MM.1S (cell line): Measurements from ENCODE around the gene DARS2.
"Not testable (repeated sequence)": the region's sequence is repeated elsewhere in the genome, so short reads cannot be mapped to it uniquely, and the experiment has no call there.

Source experiments
- DNase-seq: peaks from one replicate; pipeline ENCODE4 v3.0.0-alpha.2; 2015
- H2AFZ ChIP-seq: fragments of 300-600 bp; sonication (generic); 2 replicates; pipeline ENCODE4 v1.6.0; 2016; ENCODE audit warnings: antibody characterized with exemption, low read length
- H3F3A ChIP-seq: fragments of 300-600 bp; sonication (generic); 2 replicates; pipeline ENCODE4 v1.6.1; 2016; ENCODE audit warnings: mild to moderate bottlenecking, antibody characterized with exemption, low read length, moderate library complexity, mixed read lengths; ENCODE audit not compliant: insufficient read depth
- H3K27ac ChIP-seq: fragments of 300-600 bp; sonication (generic); 2 replicates; pipeline ENCODE4 v1.5.1; 2016; ENCODE audit warnings: mild to moderate bottlenecking, low read length
- H3K27me3 ChIP-seq: fragments of 300-600 bp; sonication (generic); replicated peaks from 2 replicates; pipeline ENCODE4 v1.6.0; 2016; ENCODE audit warnings: low read length; ENCODE audit not compliant: insufficient read depth
- H3K36me3 ChIP-seq: fragments of 300-600 bp; sonication (generic); replicated peaks from 2 replicates; pipeline ENCODE4 v1.6.1; 2016; ENCODE audit warnings: mild to moderate bottlenecking, low read length, mixed read lengths; ENCODE audit not compliant: insufficient read depth
- H3K4me1 ChIP-seq: fragments of 300-600 bp; sonication (generic); 2 replicates; pipeline ENCODE4 v1.6.1; 2016; ENCODE audit warnings: low read length, mixed read lengths
- H3K4me2 ChIP-seq: fragments of 300-600 bp; sonication (generic); 2 replicates; pipeline ENCODE4 v1.6.0; 2016; ENCODE audit warnings: low read depth, low read length
- H3K4me3 ChIP-seq: fragments of 300-600 bp; sonication (generic); 2 replicates; pipeline ENCODE4 v1.5.1; 2016; ENCODE audit warnings: low read length, mixed read lengths
- H3K79me2 ChIP-seq: fragments of 300-600 bp; sonication (generic); 2 replicates; pipeline ENCODE4 v1.6.1; 2016; ENCODE audit warnings: mixed run types, low read length, mixed read lengths
- H3K9ac ChIP-seq: fragments of 300-600 bp; sonication (generic); 2 replicates; pipeline ENCODE4 v1.6.1; 2016; ENCODE audit warnings: low read length, mixed read lengths
- H3K9me2 ChIP-seq: fragments of 300-600 bp; sonication (generic); replicated peaks from 2 replicates; pipeline ENCODE4 v1.6.1; 2016; ENCODE audit warnings: mild to moderate bottlenecking, low read length, mixed read lengths; ENCODE audit not compliant: insufficient read depth
- H3K9me3 ChIP-seq: fragments of 300-600 bp; sonication (generic); replicated peaks from 2 replicates; pipeline ENCODE4 v1.6.1; 2016; ENCODE audit warnings: mild to moderate bottlenecking, low read length, mixed read lengths; ENCODE audit not compliant: insufficient read depth
- H4K20me1 ChIP-seq: fragments of 300-600 bp; sonication (generic); 2 replicates; pipeline ENCODE4 v1.6.1; 2016; ENCODE audit warnings: mild to moderate bottlenecking, low read length, moderate library complexity, mixed read lengths; ENCODE audit not compliant: insufficient read depth
- CTCF ChIP-seq: fragments of 300-600 bp; sonication (generic); IDR thresholded peaks from 2 replicates; pipeline ENCODE4 v1.5.1; 2016; ENCODE audit warnings: antibody characterized with exemption, low read length, mixed read lengths
- EZH2 ChIP-seq: fragments of 300-600 bp; sonication (generic); optimal IDR thresholded peaks from 2 replicates; pipeline ENCODE3; 2017; ENCODE audit warnings: low read depth, mild to moderate bottlenecking, antibody characterized with exemption, low read length, mixed read lengths
- EZH2phosphoT487 ChIP-seq: fragments of 300-600 bp; sonication (generic); IDR thresholded peaks from 2 replicates; pipeline ENCODE4 v1.6.1; 2018; ENCODE audit warnings: antibody characterized with exemption, low read length

DARS2 gene

GRCh38 chr1:173878251-173878650 is 53.8 kb downstream of the DARS2 start:
- Histone ChIP-seq H3K9me2 (no peaks in the 10 kb centered on the region), H3K4me2 (no peak overlapping the region), H3K9me3 (no peaks in the 10 kb centered on the region), H4K20me1 (no peaks in the 10 kb centered on the region), H3K79me2 (no peaks in the 10 kb centered on the region), H3F3A (no peaks in the 10 kb centered on the region), H3K4me3 (no peak overlapping the region), H3K9ac (no peak overlapping the region), H2AFZ (no peak overlapping the region), H3K36me3 (no peaks in the 10 kb centered on the region), H3K27ac (no peak overlapping the region), H3K27me3 (no peaks in the 10 kb centered on the region), H3K4me1 (no peaks in the 10 kb centered on the region)
- DNase-seq = no peak
- TF ChIP-seq CTCF (no peak), EZH2 (no peak), EZH2phosphoT487 (no peak)

- not testable (repeated sequence) for H3K9me3 ChIP-seq, H3K4me3 ChIP-seq, H3K9me2 ChIP-seq, H3K27me3 ChIP-seq, H3K9ac ChIP-seq, DNase-seq, H3K27ac ChIP-seq, H3K36me3 ChIP-seq, H2AFZ ChIP-seq, H3F3A ChIP-seq, H3K79me2 ChIP-seq, H4K20me1 ChIP-seq, H3K4me1 ChIP-seq, H3K4me2 ChIP-seq
Measured at GRCh38 chr1:173881117-173881516, 56.6 kb downstream of the DARS2 start.

GRCh38 chr1:173884701-173885100 is 60.2 kb downstream of the DARS2 start:
- Histone ChIP-seq H3K9ac (no peak overlapping the region), H3K4me1 (no peaks in the 10 kb centered on the region), H2AFZ (no peak overlapping the region), H4K20me1 (no peaks in the 10 kb centered on the region), H3F3A (no peaks in the 10 kb centered on the region), H3K4me2 (no peak overlapping the region), H3K4me3 (no peak overlapping the region), H3K36me3 (no peaks in the 10 kb centered on the region), H3K79me2 (no peaks in the 10 kb centered on the region), H3K27me3 (no peaks in the 10 kb centered on the region), H3K9me3 (no peaks in the 10 kb centered on the region), H3K9me2 (no peaks in the 10 kb centered on the region), H3K27ac (no peak overlapping the region)
- DNase-seq = no peak
- TF ChIP-seq EZH2 = no peak
- no peak for TF ChIP-seq CTCF
- no peak for TF ChIP-seq EZH2phosphoT487

- TF ChIP-seq EZH2phosphoT487 (no peak), CTCF (no peak), EZH2 (no peak)
- H3K79me2 ChIP-seq = no peaks in the 10 kb centered on the region
- no peaks in the 10 kb centered on the region for H3K27me3 ChIP-seq
- no peak overlapping the region for H2AFZ ChIP-seq
- no peaks in the 10 kb centered on the region for H3K9me2 ChIP-seq
- H3K9ac ChIP-seq = no peak overlapping the region
- H3K4me1 ChIP-seq = no peaks in the 10 kb centered on the region
- no peaks in the 10 kb centered on the region for H3F3A ChIP-seq
- no peak overlapping the region for H3K27ac ChIP-seq
- no peaks in the 10 kb centered on the region for H4K20me1 ChIP-seq
- no peak for DNase-seq
- H3K4me2 ChIP-seq = no peak overlapping the region
- no peaks in the 10 kb centered on the region for H3K36me3 ChIP-seq
- H3K9me3 ChIP-seq = no peaks in the 10 kb centered on the region
- no peak overlapping the region for H3K4me3 ChIP-seq
Measured at GRCh38 chr1:173886746-173887611, 62.5 kb downstream of the DARS2 start.
